Pulmonary artery endothelial cell (primary cell): ENCODE results near the gene DPH1. TPM values are rescaled to one million over a fixed set of nuclear protein-coding genes. Genes with fewer than 3 reads are reported as not detected.

ENCODE experiments used
- DNase-seq: peaks from one replicate; pipeline ENCODE4 v3.0.0-alpha.2; 2011; ENCODE audit warnings: low read depth, low spot score
- total RNA-seq: library from RNA; depleted of rRNA; stranded (reverse); fragments of >200 nt; gene quantifications from 2 replicates; pipeline ENCODE4 v1.2.3, GENCODE V29; 2014

Gene DPH1
- total RNA-seq, 1 donor from 2014 or later = 13.2 TPM

DNA sequence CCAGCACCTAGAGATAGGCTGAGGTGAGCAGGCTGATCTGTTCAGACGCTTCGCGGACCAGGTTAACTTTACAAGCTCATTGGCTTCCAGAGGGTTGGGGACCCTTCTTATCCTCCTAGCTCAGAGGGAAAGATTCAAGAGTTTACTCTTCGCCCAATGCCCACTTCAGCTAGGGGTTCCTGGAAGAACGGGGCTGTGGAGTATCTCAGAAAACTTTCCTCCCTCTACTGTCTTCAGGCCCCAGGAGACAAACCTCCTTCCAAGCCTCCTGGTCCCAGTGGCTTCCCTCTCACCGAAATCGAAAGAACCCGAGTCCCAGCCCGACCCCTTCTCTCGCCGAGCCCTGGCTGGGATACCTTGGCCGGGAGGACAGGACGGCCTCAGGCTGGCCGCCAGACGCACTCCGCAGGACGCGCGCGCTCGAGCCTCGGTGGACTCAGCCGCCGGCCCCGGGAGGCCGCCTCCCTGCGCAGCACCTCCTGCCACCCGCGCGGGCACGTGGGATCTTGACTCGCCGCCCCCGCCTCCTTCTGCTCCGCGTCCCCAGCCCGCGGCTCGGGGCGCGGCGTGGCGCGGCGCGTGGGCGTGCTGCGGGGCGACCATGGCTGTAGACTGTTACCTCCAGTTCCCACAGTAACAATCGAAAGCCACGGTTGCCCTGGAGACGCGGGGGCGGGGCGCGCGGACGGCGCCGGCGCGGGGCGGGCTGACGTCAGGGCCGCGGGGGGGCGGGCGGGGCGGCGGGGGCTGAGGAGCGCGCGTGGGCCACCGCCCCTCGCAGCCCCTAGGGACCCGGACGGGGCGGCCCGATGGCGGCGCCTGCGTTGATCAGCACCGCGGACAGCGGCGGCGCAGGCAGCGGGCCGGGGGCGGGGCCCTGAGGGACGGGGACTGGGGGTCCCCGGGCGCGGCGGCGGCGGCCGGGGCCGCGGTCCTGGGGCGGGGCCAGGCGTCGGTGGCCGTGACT is 19.7 kb downstream of the DPH1 start:
- DNase-seq = no peak

DNA sequence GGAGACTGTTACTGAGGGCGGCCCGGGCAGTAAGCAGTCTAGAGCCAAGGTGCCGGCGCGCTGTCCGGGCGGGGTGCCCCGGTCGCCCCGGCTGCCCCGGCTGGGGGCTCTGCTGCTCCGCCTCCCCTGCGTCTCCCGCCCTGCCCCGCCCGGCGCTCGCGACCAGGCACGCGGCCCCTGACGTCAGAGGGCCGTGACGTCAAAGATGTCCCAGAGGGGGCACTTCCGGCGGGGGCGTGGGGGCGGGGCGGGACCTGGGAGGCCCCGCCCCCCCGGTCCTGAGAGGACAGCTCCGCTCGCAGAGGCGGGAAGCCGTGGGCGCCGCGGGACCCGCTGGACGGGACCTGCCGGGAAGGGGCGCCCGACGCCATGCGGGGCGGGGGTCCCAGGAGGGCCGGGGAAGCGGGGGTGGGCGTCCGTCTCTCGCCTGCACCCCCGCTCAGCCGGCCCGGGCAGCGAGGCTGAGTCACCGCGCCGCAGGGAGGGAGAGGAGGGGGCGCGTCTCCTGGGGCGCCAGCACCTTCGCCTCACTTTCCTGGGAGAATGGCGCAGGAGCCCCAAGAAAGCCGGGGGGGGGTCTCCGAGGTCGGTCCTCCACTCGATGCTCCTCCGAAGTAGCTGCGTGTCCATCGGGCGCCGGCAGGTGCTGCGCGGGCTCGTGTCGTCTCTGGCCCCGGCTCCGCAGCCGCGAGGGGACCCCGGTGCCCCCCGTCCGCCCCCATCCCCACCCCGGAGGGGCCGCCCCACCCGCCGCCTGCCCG is 20.5 kb downstream of the DPH1 start:
- no peak for DNase-seq

DNA sequence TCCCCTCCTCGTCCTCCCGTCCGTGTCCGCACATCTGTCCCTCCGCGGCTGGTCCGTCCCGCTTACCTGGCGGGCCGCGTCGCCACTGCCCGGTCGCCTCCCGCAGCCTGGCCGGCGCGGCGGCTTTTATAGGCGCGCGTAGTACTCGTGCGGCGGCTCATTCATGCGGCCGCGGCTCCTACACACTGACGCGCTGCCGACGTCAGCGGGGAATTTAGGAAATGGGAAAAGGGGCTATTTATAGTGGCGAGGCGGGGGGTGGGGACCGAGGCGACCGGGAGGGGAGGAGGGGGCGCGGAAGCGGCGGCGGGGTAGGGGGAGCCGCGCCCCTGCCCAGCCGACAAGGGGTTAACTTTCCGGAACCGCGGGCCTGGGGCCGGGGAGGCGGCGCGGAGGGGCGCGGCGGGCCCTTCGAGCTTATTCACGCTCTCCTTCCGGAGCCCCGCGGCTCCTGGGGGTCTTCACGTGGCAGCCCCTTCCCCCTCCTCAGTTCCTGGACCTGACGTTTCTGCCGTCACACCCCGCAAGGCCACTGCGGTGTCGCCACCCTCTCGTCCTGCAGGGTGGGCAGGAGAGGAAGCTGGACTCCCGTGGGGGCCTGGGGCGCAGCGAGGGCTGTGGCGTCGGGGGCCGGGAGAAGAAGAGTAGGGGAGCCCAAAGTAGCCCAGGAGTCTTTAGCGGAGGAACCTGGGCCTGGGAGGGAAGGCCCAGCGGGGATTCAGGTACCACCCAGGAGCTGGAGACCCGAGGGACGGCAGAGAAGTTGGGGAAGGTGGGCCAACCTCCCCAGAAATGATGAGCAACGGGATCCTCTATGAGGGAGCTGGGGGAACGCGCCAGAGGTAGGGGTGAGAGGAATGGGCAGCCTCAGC is 21.3 kb downstream of the DPH1 start:
- DNase-seq = no peak

DNA sequence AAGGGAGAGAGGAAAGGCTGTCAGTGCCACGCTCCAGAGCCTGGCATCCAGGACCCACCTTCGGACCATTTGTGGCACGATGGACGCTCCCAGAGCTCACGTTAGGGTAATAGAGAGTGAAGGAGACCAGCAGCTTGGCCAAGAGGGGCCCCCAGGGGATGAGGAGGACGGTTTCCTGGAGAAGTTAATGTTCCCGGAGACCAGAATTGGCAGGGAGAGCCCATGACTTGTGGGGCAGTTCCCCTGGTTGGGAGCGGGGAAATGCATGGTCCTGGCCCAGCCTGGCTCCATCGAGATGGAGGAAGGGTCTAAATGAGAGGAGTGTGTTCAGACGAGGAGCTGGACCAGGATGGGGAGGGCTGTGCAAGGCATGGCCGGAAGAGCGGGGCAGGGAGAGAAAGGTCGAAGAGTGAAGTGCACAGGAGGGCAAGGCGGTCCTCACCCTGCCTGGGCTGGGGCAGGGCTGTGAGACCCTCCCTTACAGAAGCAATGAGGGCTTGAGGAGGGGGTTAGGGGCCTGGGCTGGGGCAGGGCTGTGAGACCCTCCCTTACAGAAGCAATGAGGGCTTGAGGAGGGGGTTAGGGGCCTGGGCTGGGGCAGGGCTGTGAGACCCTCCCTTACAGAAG is 22.1 kb downstream of the DPH1 start:
- no peak for DNase-seq

DNA sequence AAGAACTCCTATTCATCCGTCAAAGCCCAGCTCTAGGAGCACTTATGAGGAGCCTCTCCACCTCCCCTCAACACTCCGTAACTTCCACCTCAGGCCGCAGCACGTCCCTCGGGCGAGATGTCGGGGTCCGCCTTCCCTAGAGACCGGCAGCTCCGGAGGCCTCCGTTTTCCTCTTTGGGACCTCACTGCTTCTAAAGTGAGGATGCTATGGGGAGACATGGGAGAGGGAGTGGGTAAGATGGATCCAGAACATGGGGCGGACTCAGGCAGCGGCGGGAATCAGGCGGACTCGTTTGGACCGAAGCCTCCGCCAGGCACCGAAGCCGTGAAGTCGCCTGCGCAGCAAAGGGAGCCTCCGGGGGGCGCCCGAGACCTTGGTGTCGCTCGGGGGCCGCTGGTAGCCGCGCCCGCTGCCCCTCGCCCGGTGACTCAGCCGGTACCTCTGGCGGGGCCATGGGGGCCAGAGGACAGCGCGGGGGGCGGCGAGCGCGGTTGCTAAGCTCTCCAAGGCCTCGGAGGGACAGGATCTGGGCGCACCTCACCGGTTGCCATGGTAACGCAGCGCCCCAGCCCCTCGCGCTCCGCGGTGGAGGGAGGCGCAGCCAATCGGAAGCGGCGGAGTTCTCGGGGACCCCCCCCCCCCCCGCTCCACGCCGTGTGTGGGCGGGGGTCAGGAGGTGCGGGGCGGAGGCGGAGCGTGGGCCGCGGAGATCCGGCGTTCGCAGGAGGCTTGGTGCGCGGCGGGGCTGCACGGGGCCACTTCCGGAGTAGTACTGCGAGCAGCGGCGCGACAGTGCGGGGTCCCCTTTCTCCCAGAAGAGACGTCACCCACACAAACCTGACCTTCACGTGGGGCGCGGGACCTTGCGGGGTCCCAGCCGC is 23.7 kb downstream of the DPH1 start:
- DNase-seq = no peak

DNA sequence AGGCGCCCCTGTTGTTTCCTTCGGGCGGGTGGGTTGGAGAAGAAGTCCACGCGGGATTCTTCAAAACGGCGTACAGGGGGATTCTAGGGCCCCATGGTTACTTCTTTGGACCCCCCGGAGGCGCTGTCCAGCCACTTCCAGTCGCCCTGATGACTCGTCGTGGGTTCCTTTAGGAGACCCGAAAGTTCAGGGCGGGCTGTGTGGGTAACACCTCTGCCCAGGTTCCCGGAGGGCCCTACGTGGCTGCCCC is 24.2 kb downstream of the DPH1 start:
- DNase-seq = no peak

DNA sequence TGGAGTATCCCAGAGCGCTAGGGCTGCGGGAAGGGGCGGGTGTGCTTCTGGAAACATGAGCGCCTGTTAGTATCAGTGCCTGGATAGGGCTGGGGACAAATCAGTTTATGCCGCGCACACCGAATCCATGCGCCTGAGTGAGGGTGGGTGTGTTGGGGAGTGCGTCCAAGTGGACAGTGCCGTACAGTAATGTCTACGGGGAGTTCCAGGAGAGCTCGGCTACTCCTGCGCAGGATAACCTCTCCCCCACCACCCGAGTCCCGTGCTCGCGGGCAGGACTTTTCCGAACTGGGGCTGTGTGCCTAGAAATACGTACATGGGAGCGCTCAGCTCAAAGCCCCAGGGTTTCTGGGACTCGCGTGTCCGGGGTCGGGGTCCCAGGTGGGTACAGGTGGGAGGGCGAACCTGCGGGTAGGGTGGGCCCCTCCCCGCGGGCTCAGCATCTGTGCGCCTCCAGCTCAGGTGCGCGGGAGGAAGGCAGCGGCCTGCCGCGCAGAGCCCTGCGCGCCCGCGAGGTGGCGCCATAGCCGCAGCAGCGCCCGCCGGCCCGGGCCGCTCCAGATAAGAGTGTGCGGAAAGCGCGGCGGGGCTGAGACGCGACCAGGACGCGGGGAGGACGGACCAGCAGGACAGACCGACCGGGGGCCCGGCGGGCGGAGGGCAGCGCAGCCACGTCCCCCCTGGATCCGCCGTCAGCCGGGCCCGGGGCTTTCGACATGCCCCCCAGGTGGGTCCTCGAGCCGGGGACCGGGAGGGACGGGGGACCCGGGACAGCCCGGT is 24.7 kb downstream of the DPH1 start, which contains the start of gene HIC1:
Gene HIC1 (plus strand): TSS at position 592 of the 780 bp plus-strand sequence. CDS start 1,588 bp downstream, outside the sequence.
- DNase-seq = no peak

DNA sequence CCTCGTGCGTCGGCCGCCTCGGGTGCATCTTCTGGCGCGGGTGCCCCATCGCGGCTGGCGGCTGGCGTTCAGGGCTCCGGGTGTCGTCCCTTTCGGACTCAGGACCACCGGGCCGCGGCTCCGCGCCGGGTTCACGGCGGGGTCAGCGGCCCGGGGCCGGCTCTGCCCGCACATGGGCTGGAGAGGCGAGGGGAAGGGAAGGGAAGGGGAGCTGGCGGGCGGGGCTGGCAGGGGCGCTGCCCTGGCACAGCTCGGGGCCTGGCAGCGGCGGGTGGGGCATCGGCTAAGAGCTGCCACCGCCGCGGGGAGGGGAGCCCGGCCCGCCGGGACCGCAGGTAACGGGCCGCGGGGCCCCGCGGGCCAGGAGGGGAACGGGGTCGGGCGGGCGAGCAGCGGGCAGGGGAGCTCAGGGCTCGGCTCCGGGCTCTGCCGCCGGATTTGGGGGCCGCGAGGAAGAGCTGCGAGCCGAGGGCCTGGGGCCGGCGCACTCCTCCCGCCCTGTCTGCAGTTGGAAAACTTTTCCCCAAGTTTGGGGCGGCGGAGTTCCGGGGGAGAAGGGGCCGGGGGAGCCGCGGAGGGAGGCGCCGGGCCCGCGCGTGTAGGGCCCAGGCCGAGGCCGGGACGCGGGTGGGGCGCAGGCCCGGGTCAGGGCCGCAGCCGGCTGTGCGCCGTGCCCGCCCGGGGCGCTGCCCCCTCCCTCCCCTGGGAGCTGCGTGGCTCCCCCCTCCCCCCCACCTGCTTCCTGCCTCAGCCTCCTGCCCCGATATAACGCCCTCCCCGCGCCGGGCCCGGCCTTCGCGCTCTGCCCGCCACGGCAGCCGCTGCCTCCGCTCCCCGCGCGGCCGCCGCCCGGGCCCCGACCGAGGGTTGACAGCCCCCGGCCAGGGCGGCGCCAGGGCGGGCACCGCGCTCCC is 25.6 kb downstream of the DPH1 start:
- DNase-seq = no peak

DNA sequence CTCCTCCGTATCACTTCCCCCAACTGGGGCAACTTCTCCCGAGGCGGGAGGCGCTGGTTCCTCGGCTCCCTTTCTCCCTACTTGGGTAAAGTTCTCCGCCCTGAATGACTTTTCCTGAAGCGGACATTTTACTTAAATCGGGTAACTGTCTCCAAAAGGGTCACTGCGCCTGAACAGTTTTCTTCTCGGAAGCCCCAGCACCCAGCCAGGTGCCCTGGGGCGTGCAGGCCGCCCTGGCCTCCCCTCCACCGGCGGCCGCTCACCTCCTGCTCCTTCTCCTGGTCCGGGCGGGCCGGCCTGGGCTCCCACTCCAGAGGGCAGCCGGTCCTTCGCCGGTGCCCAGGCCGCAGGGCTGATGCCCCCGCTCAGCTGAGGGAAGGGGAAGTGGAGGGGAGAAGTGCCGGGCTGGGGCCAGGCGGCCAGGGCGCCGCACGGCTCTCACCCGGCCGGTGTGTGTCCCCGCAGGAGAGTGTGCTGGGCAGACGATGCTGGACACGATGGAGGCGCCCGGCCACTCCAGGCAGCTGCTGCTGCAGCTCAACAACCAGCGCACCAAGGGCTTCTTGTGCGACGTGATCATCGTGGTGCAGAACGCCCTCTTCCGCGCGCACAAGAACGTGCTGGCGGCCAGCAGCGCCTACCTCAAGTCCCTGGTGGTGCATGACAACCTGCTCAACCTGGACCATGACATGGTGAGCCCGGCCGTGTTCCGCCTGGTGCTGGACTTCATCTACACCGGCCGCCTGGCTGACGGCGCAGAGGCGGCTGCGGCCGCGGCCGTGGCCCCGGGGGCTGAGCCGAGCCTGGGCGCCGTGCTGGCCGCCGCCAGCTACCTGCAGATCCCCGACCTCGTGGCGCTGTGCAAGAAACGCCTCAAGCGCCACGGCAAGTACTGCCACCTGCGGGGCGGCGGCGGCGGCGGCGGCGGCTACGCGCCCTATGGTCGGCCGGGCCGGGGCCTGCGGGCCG is 26.5 kb downstream of the DPH1 start:
- no peak for DNase-seq

DNA sequence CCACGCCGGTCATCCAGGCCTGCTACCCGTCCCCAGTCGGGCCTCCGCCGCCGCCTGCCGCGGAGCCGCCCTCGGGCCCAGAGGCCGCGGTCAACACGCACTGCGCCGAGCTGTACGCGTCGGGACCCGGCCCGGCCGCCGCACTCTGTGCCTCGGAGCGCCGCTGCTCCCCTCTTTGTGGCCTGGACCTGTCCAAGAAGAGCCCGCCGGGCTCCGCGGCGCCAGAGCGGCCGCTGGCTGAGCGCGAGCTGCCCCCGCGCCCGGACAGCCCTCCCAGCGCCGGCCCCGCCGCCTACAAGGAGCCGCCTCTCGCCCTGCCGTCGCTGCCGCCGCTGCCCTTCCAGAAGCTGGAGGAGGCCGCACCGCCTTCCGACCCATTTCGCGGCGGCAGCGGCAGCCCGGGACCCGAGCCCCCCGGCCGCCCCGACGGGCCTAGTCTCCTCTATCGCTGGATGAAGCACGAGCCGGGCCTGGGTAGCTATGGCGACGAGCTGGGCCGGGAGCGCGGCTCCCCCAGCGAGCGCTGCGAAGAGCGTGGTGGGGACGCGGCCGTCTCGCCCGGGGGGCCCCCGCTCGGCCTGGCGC is 27.3 kb downstream of the DPH1 start:
- DNase-seq = no peak

DNA sequence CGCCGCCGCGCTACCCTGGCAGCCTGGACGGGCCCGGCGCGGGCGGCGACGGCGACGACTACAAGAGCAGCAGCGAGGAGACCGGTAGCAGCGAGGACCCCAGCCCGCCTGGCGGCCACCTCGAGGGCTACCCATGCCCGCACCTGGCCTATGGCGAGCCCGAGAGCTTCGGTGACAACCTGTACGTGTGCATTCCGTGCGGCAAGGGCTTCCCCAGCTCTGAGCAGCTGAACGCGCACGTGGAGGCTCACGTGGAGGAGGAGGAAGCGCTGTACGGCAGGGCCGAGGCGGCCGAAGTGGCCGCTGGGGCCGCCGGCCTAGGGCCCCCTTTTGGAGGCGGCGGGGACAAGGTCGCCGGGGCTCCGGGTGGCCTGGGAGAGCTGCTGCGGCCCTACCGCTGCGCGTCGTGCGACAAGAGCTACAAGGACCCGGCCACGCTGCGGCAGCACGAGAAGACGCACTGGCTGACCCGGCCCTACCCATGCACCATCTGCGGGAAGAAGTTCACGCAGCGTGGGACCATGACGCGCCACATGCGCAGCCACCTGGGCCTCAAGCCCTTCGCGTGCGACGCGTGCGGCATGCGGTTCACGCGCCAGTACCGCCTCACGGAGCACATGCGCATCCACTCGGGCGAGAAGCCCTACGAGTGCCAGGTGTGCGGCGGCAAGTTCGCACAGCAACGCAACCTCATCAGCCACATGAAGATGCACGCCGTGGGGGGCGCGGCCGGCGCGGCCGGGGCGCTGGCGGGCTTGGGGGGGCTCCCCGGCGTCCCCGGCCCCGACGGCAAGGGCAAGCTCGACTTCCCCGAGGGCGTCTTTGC is 28.0 kb downstream of the DPH1 start:
- DNase-seq = no peak

DNA sequence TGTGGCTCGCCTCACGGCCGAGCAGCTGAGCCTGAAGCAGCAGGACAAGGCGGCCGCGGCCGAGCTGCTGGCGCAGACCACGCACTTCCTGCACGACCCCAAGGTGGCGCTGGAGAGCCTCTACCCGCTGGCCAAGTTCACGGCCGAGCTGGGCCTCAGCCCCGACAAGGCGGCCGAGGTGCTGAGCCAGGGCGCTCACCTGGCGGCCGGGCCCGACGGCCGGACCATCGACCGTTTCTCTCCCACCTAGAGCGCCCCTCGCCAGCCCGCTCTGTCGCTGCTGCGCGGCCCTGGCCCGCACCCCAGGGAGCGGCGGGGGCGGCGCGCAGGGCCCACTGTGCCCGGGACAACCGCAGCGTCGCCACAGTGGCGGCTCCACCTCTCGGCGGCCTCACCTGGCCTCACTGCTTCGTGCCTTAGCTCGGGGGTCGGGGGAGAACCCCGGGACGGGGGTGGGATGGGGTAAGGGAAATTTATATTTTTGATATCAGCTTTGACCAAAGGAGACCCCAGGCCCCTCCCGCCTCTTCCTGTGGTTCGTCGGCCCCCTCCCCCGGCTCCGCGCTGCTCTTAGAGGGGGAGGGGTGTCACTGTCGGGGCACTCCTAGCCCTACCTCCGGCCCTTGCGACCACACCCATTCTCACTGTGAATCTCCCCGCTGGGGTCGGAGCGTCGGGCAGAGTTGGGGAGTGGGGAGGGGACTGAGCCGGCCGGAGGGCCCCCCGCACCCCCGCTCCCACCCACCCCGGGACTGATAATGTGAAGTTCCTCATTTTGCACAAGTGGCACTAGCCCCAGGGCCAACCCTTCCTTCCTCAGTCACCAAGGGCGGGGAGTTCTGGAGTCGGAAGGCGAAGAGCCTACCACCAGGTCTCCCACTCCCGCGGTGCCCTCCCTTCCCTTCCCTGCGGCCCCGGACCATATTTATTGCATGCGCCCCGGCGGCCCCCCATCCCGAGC is 28.9 kb downstream of the DPH1 start:
- DNase-seq = no peak

DNA sequence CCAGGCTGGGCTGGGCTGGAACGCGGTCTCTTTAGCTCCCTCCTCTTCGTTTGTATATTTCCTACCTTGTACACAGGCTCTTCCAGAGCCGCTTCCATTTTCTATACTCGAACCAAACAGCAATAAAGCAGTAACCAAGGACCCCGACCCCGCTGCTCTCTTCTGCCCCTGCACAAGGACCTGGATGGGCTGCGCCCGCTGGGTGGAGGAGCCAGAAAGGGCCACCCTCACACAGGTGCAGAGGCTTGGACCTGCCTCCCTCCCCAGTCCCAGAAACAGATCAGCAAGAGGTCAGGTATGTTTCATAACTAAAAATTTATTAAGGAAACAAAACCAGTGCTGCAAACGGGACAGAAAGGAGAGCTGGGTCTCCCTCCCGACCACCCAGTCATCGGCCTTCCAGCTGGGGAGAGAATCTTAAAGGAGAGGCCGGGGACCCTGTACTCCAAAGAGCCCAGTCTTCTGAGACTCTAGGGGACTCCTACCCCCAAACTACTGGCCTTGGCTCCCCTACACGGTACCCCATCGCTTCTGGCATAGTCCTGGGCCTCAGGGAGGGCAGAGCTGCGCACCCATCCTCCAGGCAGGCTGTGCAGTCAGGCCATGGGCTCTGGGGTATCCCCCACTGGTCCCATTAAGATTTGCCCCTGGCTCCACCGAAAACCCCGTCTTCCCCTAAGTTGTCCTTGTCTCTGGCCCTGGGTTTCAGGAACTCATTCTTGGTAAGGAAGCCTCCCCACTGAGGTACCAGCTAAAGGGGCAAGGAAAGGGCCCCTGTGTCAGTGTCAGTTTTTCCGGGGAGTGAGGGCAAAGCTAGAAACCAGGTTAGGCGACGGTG is 29.8 kb downstream of the DPH1 start:
- no peak for DNase-seq

DNA sequence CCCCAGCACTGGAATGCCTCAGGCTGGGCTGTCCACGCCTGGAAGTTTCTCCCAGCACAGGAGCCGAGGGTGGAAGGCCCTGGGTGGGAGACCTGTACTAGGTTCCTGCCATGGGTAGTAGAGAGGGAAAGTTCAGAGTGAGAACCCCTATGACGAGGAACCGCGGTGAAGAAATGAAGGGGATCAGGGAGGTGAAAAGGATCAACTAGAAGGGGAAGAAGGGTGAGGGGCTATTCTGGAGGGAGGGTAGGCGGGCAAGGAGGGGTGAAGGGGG is 30.4 kb downstream of the DPH1 start:
- no peak for DNase-seq
